ENCODE data around the gene MBD3L4.

The MBD3L4 gene

GRCh38 chr19:6999933-7000332 lies 40.0 kb downstream of the MBD3L4 start:
- Histone ChIP-seq H3K36me3 (ENCODE audit: insufficient read depth, low read length) (no peaks in the 10 kb centered on the region), H3K9ac (ENCODE audit: low read length) (no peak overlapping the region), H3K4me1 (ENCODE audit: insufficient read depth, low read length) (no peaks in the 10 kb centered on the region), H3K4me3 (ENCODE audit: low read depth in 1 of 2, low read length in 2 of 2) (no peak overlapping the region), H3K27me3 (ENCODE audit: control insufficient read depth in 1 of 2, insufficient read depth in 2 of 2, low read length in 2 of 2) (no peaks in the 10 kb centered on the region), H3K27ac (ENCODE audit: low read depth, low read length) (no peak overlapping the region), H3K9me3 (ENCODE audit: low read length) (no peaks in the 10 kb centered on the region)

- Histone ChIP-seq H3K9me3 (ENCODE audit: low read length) (no peaks in the 10 kb centered on the region), H3K27me3 (ENCODE audit: control insufficient read depth in 1 of 2, insufficient read depth in 2 of 2, low read length in 2 of 2) (no peaks in the 10 kb centered on the region), H3K4me3 (ENCODE audit: low read depth in 1 of 2, low read length in 2 of 2) (no peak overlapping the region), H3K9ac (ENCODE audit: low read length) (no peak overlapping the region), H3K4me1 (ENCODE audit: insufficient read depth, low read length) (no peaks in the 10 kb centered on the region), H3K36me3 (ENCODE audit: insufficient read depth, low read length) (no peaks in the 10 kb centered on the region), H3K27ac (ENCODE audit: low read depth, low read length) (no peak overlapping the region)
Measured at GRCh38 chr19:6997679-6998445, 42.1 kb downstream of the MBD3L4 start.

GRCh38 chr19:6996810-6997209 lies 43.2 kb downstream of the MBD3L4 start:
- Histone ChIP-seq H3K36me3 (ENCODE audit: insufficient read depth, low read length) (no peaks in the 10 kb centered on the region), H3K9me3 (ENCODE audit: low read length) (no peaks in the 10 kb centered on the region), H3K4me1 (ENCODE audit: insufficient read depth, low read length) (no peaks in the 10 kb centered on the region), H3K9ac (ENCODE audit: low read length) (no peak overlapping the region), H3K27me3 (ENCODE audit: control insufficient read depth in 1 of 2, insufficient read depth in 2 of 2, low read length in 2 of 2) (no peaks in the 10 kb centered on the region), H3K27ac (ENCODE audit: low read depth, low read length) (no peak overlapping the region), H3K4me3 (ENCODE audit: low read depth in 1 of 2, low read length in 2 of 2) (no peak overlapping the region)

GRCh38 chr19:6995054-6995453 lies 44.9 kb downstream of the MBD3L4 start:
- Histone ChIP-seq H3K27me3 (ENCODE audit: control insufficient read depth in 1 of 2, insufficient read depth in 2 of 2, low read length in 2 of 2) (no peaks in the 10 kb centered on the region), H3K36me3 (ENCODE audit: insufficient read depth, low read length) (no peaks in the 10 kb centered on the region), H3K27ac (ENCODE audit: low read depth, low read length) (no peak overlapping the region), H3K4me3 (ENCODE audit: low read depth in 1 of 2, low read length in 2 of 2) (no peak overlapping the region), H3K4me1 (ENCODE audit: insufficient read depth, low read length) (no peaks in the 10 kb centered on the region), H3K9ac (ENCODE audit: low read length) (no peak overlapping the region), H3K9me3 (ENCODE audit: low read length) (no peaks in the 10 kb centered on the region)

- no peaks in the 10 kb centered on the region for H3K4me1 ChIP-seq (ENCODE audit: insufficient read depth, low read length)
- no peaks in the 10 kb centered on the region for H3K36me3 ChIP-seq (ENCODE audit: insufficient read depth, low read length)
- H3K27me3 ChIP-seq (ENCODE audit: control insufficient read depth in 1 of 2, insufficient read depth in 2 of 2, low read length in 2 of 2) = no peaks in the 10 kb centered on the region
- H3K4me3 ChIP-seq (ENCODE audit: low read depth in 1 of 2, low read length in 2 of 2) = no peak overlapping the region
- H3K9ac ChIP-seq (ENCODE audit: low read length) = no peak overlapping the region
- no peak overlapping the region for H3K27ac ChIP-seq (ENCODE audit: low read depth, low read length)
- H3K9me3 ChIP-seq (ENCODE audit: low read length) = peaks cover 6% of the 10 kb centered on the region
Measured at GRCh38 chr19:6988257-6988656, 51.7 kb downstream of the MBD3L4 start.

GRCh38 chr19:6987850-6988249 lies 52.1 kb downstream of the MBD3L4 start:
- Histone ChIP-seq H3K9ac (ENCODE audit: low read length) (no peak overlapping the region), H3K36me3 (ENCODE audit: insufficient read depth, low read length) (no peaks in the 10 kb centered on the region), H3K27me3 (ENCODE audit: control insufficient read depth in 1 of 2, insufficient read depth in 2 of 2, low read length in 2 of 2) (no peaks in the 10 kb centered on the region)

More at GRCh38 chr19:6987850-6988249, 52.1 kb downstream of the MBD3L4 start:
- no peak overlapping the region for H3K27ac ChIP-seq (ENCODE audit: low read depth, low read length)
- no peak overlapping the region for H3K4me3 ChIP-seq (ENCODE audit: low read depth in 1 of 2, low read length in 2 of 2)
- H3K4me1 ChIP-seq (ENCODE audit: insufficient read depth, low read length) = no peaks in the 10 kb centered on the region
- H3K9me3 ChIP-seq (ENCODE audit: low read length) = peaks cover 6% of the 10 kb centered on the region
